H1 (cell line): ENCODE results near the gene MYMX. TPM values are rescaled to one million over a fixed set of nuclear protein-coding genes. Genes with fewer than 3 reads are reported as not detected.

ENCODE experiments used
- CTCF ChIA-PET: fragments of 300-600 bp; sonication (Branson Sonifier 250); formaldehyde crosslinking; loops from one replicate; lab custom pipeline; 2021; ENCODE audit not compliant: partially characterized antibody; lab: Charles Lee
- POLR2A ChIA-PET: fragments of 300-600 bp; sonication (Branson Sonifier 250); formaldehyde crosslinking; loops from one replicate; lab custom pipeline; 2021; ENCODE audit warnings: inconsistent platforms; ENCODE audit not compliant: partially characterized antibody; lab: Charles Lee
- DNase-seq, 2 experiments: peaks; one replicate each; pipeline versions ENCODE4 v3.0.0 to v3.0.0-alpha.2; 2010 to 2022; ENCODE audit warnings: low spot score in 2 of 2, low read depth in 1 of 2, mixed read lengths in 1 of 2
- FAIRE-seq: peaks from 2 replicates; lab custom pipeline; 2011; peaks lifted over from hg19 to GRCh38; lab: Jason Lieb, UNC
- H2AFZ ChIP-seq: 2 replicates; pipeline ENCODE4 v1.8.1; 2012; ENCODE audit warnings: low read length, inconsistent platforms
- H2AK5ac ChIP-seq: 2 replicates; pipeline ENCODE4 v1.6.1; 2013; ENCODE audit warnings: low read depth, low read length
- H2BK120ac ChIP-seq: replicated peaks from 2 replicates; pipeline ENCODE3; 2013; ENCODE audit warnings: low read depth, low read length, inconsistent platforms
- H2BK12ac ChIP-seq: 2 replicates; pipeline ENCODE4 v1.6.1; 2013; ENCODE audit warnings: low read depth, low read length
- H2BK15ac ChIP-seq: 2 replicates; pipeline ENCODE4 v1.6.1; 2013; ENCODE audit warnings: low read length
- H2BK20ac ChIP-seq: 2 replicates; pipeline ENCODE4 v1.6.1; 2013; ENCODE audit warnings: low read length
- H2BK5ac ChIP-seq: 2 replicates; pipeline ENCODE4 v1.6.1; 2013; ENCODE audit warnings: low read depth, low read length
- H3K14ac ChIP-seq: 2 replicates; pipeline ENCODE4 v1.6.1; 2013; ENCODE audit warnings: inconsistent platforms; ENCODE audit not compliant: insufficient read length
- H3K18ac ChIP-seq: 2 replicates; pipeline ENCODE4 v1.6.1; 2013; ENCODE audit warnings: low read length; ENCODE audit errors: extremely low read depth
- H3K23ac ChIP-seq: 2 replicates; pipeline ENCODE4 v1.6.1; 2013; ENCODE audit warnings: inconsistent platforms; ENCODE audit not compliant: insufficient read length
- H3K23me2 ChIP-seq: 2 replicates; pipeline ENCODE4 v1.6.1; 2013; ENCODE audit warnings: low read depth, low read length
- H3K27ac ChIP-seq: 2 replicates; pipeline ENCODE4 v1.6.1; 2011; ENCODE audit warnings: low read depth, low read length, inconsistent platforms
- H3K27me3 ChIP-seq, 4 experiments: replicated peaks in 1 of 4; 1 replicate in 1 of 4; 2 replicates in 3 of 4; pipeline versions ENCODE4 v1.6.1 to v1.8.1; 2011 to 2013; ENCODE audit warnings: low read length in 3 of 4, mild to moderate bottlenecking in 3 of 4, inconsistent platforms in 2 of 4, mixed read lengths in 2 of 4, moderate library complexity in 1 of 4; ENCODE audit not compliant: control insufficient read depth in 3 of 4, insufficient read depth in 3 of 4; ENCODE audit errors: extremely low read depth in 1 of 4
- H3K36me3 ChIP-seq, 4 experiments: 2 replicates each; pipeline versions ENCODE4 v1.6.1 to v1.8.1; 2011 to 2013; ENCODE audit warnings: mild to moderate bottlenecking in 4 of 4, low read length in 3 of 4, moderate library complexity in 2 of 4, control low read depth in 1 of 4, inconsistent platforms in 1 of 4; ENCODE audit not compliant: insufficient read depth in 4 of 4, control insufficient read depth in 2 of 4
- H3K4ac ChIP-seq: replicated peaks from 2 replicates; pipeline ENCODE3; 2013; ENCODE audit warnings: low read length, low read depth, mixed read lengths, inconsistent platforms; ENCODE audit not compliant: insufficient read length
- H3K4me1 ChIP-seq, 4 experiments: replicated peaks in 1 of 4; 1 replicate in 1 of 4; 2 replicates in 3 of 4; pipeline versions ENCODE4 v1.6.1 to v1.8.1; 2011 to 2013; ENCODE audit warnings: low read length in 3 of 4, inconsistent platforms in 2 of 4, mixed read lengths in 1 of 4; ENCODE audit not compliant: insufficient read depth in 4 of 4, control insufficient read depth in 3 of 4
- H3K4me2 ChIP-seq, 2 experiments: 2 replicates each; pipeline versions ENCODE4 v1.6.1 to v1.8.1; 2011 to 2013; ENCODE audit warnings: low read depth in 2 of 2, low read length in 2 of 2, control low read depth in 1 of 2, inconsistent platforms in 1 of 2, mild to moderate bottlenecking in 1 of 2; ENCODE audit not compliant: insufficient read depth in 1 of 2
- H3K4me3 ChIP-seq, 4 experiments: fragments of 200-600, 300-600 bp in 1 of 4; sonication (generic), shearing (Covaris generic), sonication (Bioruptor Twin) in 1 of 4; 2 replicates each; pipeline versions ENCODE4 v1.5.1 to v1.8.1; 2011 to 2016; ENCODE audit warnings: low read length in 4 of 4, low read depth in 3 of 4, control low read depth in 2 of 4, inconsistent platforms in 2 of 4, mild to moderate bottlenecking in 2 of 4, mixed read lengths in 1 of 4, moderate library complexity in 1 of 4; ENCODE audit not compliant: insufficient read depth in 2 of 4; ENCODE audit errors: extremely low read depth in 1 of 4
- H3K56ac ChIP-seq: replicated peaks from 2 replicates; pipeline ENCODE3; 2013; ENCODE audit warnings: low read depth, mild to moderate bottlenecking, mixed read lengths, low read length, inconsistent platforms; ENCODE audit not compliant: insufficient read length
- H3K79me1 ChIP-seq: 2 replicates; pipeline ENCODE4 v1.6.1; 2013; ENCODE audit warnings: low read depth, low read length, control low read depth
- H3K79me2 ChIP-seq, 2 experiments: 2 replicates each; pipeline versions ENCODE4 v1.6.1 to v1.8.1; 2012 to 2013; ENCODE audit warnings: low read length in 2 of 2, mild to moderate bottlenecking in 2 of 2, inconsistent platforms in 1 of 2; ENCODE audit not compliant: insufficient read depth in 2 of 2, control insufficient read depth in 1 of 2
- H3K9ac ChIP-seq, 4 experiments: replicated peaks in 1 of 4; 1 replicate in 1 of 4; 2 replicates in 3 of 4; pipeline versions ENCODE4 v1.6.1 to v1.8.1; 2011 to 2013; ENCODE audit warnings: low read depth in 3 of 4, low read length in 3 of 4, control low read depth in 2 of 4, mild to moderate bottlenecking in 2 of 4, moderate library complexity in 2 of 4, inconsistent platforms in 1 of 4; ENCODE audit errors: extremely low read depth in 1 of 4
- H3K9me3 ChIP-seq, 2 experiments: 2 replicates each; pipeline versions ENCODE4 v1.6.1 to v1.8.1; 2012 to 2013; ENCODE audit warnings: mild to moderate bottlenecking in 2 of 2, moderate library complexity in 2 of 2, control low read depth in 1 of 2, inconsistent platforms in 1 of 2, low read depth in 1 of 2, low read length in 1 of 2, mixed read lengths in 1 of 2; ENCODE audit not compliant: insufficient read depth in 2 of 2
- H4K20me1 ChIP-seq, 2 experiments: replicated peaks in 1 of 2; 2 replicates each; pipeline versions ENCODE3 to v1.8.1; 2011 to 2013; ENCODE audit warnings: inconsistent platforms in 2 of 2, low read length in 2 of 2, mild to moderate bottlenecking in 1 of 2; ENCODE audit not compliant: insufficient read depth in 2 of 2, control insufficient read depth in 1 of 2
- H4K5ac ChIP-seq: 2 replicates; pipeline ENCODE4 v1.6.1; 2013; ENCODE audit warnings: low read length, low read depth, mixed read lengths, inconsistent platforms; ENCODE audit not compliant: insufficient read length
- H4K8ac ChIP-seq: 2 replicates; pipeline ENCODE4 v1.8.0; 2013; ENCODE audit warnings: mild to moderate bottlenecking, moderate library complexity, low read length, inconsistent platforms; ENCODE audit not compliant: insufficient read depth; ENCODE audit errors: extremely low read depth
- H4K91ac ChIP-seq: replicated peaks from 2 replicates; pipeline ENCODE3; 2013; ENCODE audit warnings: low read length, mixed read lengths, inconsistent platforms; ENCODE audit not compliant: insufficient read length
- CBX8 ChIP-seq: fragments of 300-800, 300-1000 bp; sonication (generic); IDR thresholded peaks from 2 replicates; pipeline ENCODE4 v1.7.1; 2016; ENCODE audit warnings: low read depth, low read length, borderline replicate concordance
- CHD1 ChIP-seq: IDR thresholded peaks from 2 replicates; pipeline ENCODE4 v1.6.1; 2012; ENCODE audit warnings: low read depth, low read length, improper control_type of control experiment
- CREB1 ChIP-seq: IDR thresholded peaks from 2 replicates; pipeline ENCODE4 v1.6.1; 2012; ENCODE audit warnings: inconsistent platforms
- FOSL1 ChIP-seq: IDR thresholded peaks from 2 replicates; pipeline ENCODE4 v1.6.1; 2011; ENCODE audit warnings: mild to moderate bottlenecking, low read depth, low read length, moderate library complexity; ENCODE audit not compliant: insufficient read depth
- GTF2F1 ChIP-seq: IDR thresholded peaks from 2 replicates; pipeline ENCODE4 v1.6.1; 2012; ENCODE audit warnings: low read depth, low read length, improper control_type of control experiment, borderline replicate concordance
- HDAC2 ChIP-seq, 2 experiments: fragments of 300-600 bp in 1 of 2; sonication (generic) in 1 of 2; IDR thresholded peaks; 2 replicates each; pipeline ENCODE4 v1.6.1; 2011 to 2012; ENCODE audit warnings: low read depth in 2 of 2, low read length in 2 of 2, mild to moderate bottlenecking in 2 of 2, moderate library complexity in 2 of 2, borderline replicate concordance in 1 of 2, inconsistent platforms in 1 of 2
- POLR2A ChIP-seq, 2 experiments: IDR thresholded peaks; 1 replicate in 1 of 2; 2 replicates in 1 of 2; pipeline ENCODE4 v1.6.1; 2011; ENCODE audit warnings: low read depth in 2 of 2, low read length in 2 of 2, mild to moderate bottlenecking in 2 of 2; ENCODE audit errors: control extremely low read depth in 1 of 2
- POLR2AphosphoS5 ChIP-seq: IDR thresholded peaks from 2 replicates; pipeline ENCODE4 v1.6.1; 2011; ENCODE audit warnings: low read depth, low read length
- SRF ChIP-seq: IDR thresholded peaks from 2 replicates; pipeline ENCODE4 v1.6.1; 2011; ENCODE audit warnings: mild to moderate bottlenecking, low read depth, low read length, moderate library complexity
- SUZ12 ChIP-seq: fragments of 200-600 bp; sonication (generic); IDR thresholded peaks from 2 replicates; pipeline ENCODE4 v1.6.1; 2012; ENCODE audit warnings: mild to moderate bottlenecking, inconsistent platforms, low read length, moderate library complexity, mixed read lengths
- USF2 ChIP-seq: IDR thresholded peaks from 2 replicates; pipeline ENCODE4 v1.6.1; 2011; ENCODE audit warnings: low read length, improper control_type of control experiment
- WGBS, 2 experiments: shearing (Covaris generic) in 1 of 2; methylation state at CpG; one replicate each; pipeline versions ENCODE4 v1.1.6 to v1.1.7; 2013 to 2015; ENCODE audit warnings: low lambda C conversion rate in 2 of 2, mixed read lengths in 2 of 2, inconsistent platforms in 1 of 2, low coverage in 1 of 2, missing lambda C conversion rate in 1 of 2; ENCODE audit not compliant: insufficient replicate concordance in 2 of 2, insufficient coverage in 1 of 2, insufficient read length in 1 of 2; ENCODE audit errors: extremely low coverage in 1 of 2, missing lambda C conversion rate in 1 of 2; 5-methylcytosine and 5-hydroxymethylcytosine counted together
- polyA plus RNA-seq, 7 experiments: library from polyadenylated mRNA; depleted of rRNA in 3 of 7; stranded (reverse) in 5 of 7; unstranded in 2 of 7; fragments of >200 nt in 5 of 7; fragments of 200-250 nt in 2 of 7; gene quantifications; 1 replicate in 5 of 7; 2 replicates in 1 of 7; 4 replicates in 1 of 7; pipeline versions ENCODE4 v1.2.1 to v1.2.3, GENCODE V29; 2011 to 2013; ENCODE audit warnings: missing spikeins in 2 of 7, mixed read lengths in 2 of 7
- total RNA-seq: library from RNA; stranded (reverse); fragmentation: NEBNext Ultra II Directional; extraction: Animal tissue kit (Norgen Biotek cat#: 25700); gene quantifications from 2 replicates; pipeline ENCODE4 v1.2.1, GENCODE V29; 2021
- TF ChIP-seq, protein P1 (sequence below): IDR thresholded peaks from 2 replicates; pipeline ENCODE4 v1.6.1; 2011; ENCODE audit warnings: low read depth, mild to moderate bottlenecking, low read length; ENCODE audit not compliant: insufficient read depth

The MYMX gene
- total and polyA plus RNA-seq, 2 of the 8 experiments (the other 6 are each of a cell fraction or from before 2014, with no cell fraction given): 4.7 to 6.9 TPM

DNA sequence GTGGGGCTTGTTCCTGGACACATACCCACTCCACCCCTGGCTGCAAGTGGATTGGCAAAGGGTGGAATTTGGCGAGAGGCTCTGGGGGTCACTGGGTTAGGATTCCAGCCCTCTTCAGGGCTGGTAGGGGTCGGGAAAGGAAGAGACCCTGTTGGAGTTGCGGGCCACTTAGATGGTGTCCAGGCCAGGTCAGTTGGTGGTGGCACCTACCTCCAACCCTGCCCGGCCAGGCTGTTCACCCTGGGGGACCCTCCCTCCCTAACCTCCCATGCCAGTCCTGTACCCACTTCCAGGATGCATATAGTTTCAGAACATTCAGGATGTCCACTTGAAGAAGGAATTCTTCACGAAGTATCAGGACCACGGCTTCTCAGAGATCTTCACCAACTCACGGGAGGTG is 37.1 kb upstream of the MYMX start:
- FAIRE-seq (no peak), DNase-seq (no peak)
- H3K4me1 ChIP-seq: peaks cover 2 to 15% (median 3%) of the 10 kb centered on the region in 4 experiments; a peak in 5 of 7 replicates
- H4K91ac ChIP-seq: no peak overlapping the region
- no peaks in the 10 kb centered on the region for H3K36me3 ChIP-seq
- no peak overlapping the region for H4K8ac ChIP-seq
- no peaks in the 10 kb centered on the region for H3K9me3 ChIP-seq
- H3K27me3 ChIP-seq: no peaks in the 10 kb centered on the region
- WGBS, 2 experiments: 88% methylated on average over 5 of the region's 7 CpGs; no CpG with 5 or more reads in 1 of the 2 experiments
- H3K23ac ChIP-seq: no peak overlapping the region
- H4K20me1 ChIP-seq: no peaks in the 10 kb centered on the region
- POLR2A ChIA-PET: interaction anchor here (1.2 to 2.2 kb wide), 3 partner anchors 44 to 76 kb away, joined by 4 to 7 read pairs (median 5); partner anchors contain the start of gene SLC29A1
- H3K18ac ChIP-seq: no peak overlapping the region
- no peak overlapping the region for H3K56ac ChIP-seq
- no peak overlapping the region for H2BK15ac ChIP-seq
- no peak overlapping the region for H2BK120ac ChIP-seq
- H3K23me2 ChIP-seq: peaks cover 10% of the 10 kb centered on the region; the same call in 1 of the 2 replicates
- 0 out of 2 replicates have a peak overlapping the region, but pooled peaks have one; percentile 9 for H2BK12ac ChIP-seq
- no peak overlapping the region for H3K4ac ChIP-seq
- no peaks in the 10 kb centered on the region for H3K79me1 ChIP-seq
- no peaks in the 10 kb centered on the region for H3K79me2 ChIP-seq
- no peak overlapping the region for H3K27ac ChIP-seq
- no peak overlapping the region for H3K4me2 ChIP-seq
- no peak overlapping the region for H3K14ac ChIP-seq
- no peak overlapping the region for H4K5ac ChIP-seq
- no peak overlapping the region for H2AFZ ChIP-seq
- no peak overlapping the region for H2BK5ac ChIP-seq
- CTCF ChIA-PET: interaction anchor here (1.0 to 10.8 kb wide), 2 partner anchors 20 to 49 kb away, joined by 3 to 287 read pairs; partner anchors contain the start of gene SLC29A1
- no peak overlapping the region for H3K9ac ChIP-seq
- H2BK20ac ChIP-seq: no peak overlapping the region
- no peak overlapping the region for H2AK5ac ChIP-seq
- no peak overlapping the region for H3K4me3 ChIP-seq
- TF ChIP-seq POLR2AphosphoS5 (no peak), SRF (no peak), CBX8 (no peak), FOSL1 (no peak), CREB1 (no peak), HDAC2 (IDR thresholded peaks at IDR 0.05; ENCODE audit: borderline replicate concordance in 1 of 2, low read depth in 2 of 2, low read length in 2 of 2) (no peak), POLR2A (IDR thresholded peaks at IDR 0.05; ENCODE audit: control extremely low read depth in 1 of 2, low read depth in 2 of 2, low read length in 2 of 2) (no peak), SUZ12 (no peak), USF2 (no peak), GTF2F1 (no peak), CHD1 (no peak)
- TF ChIP-seq, protein P1, sequence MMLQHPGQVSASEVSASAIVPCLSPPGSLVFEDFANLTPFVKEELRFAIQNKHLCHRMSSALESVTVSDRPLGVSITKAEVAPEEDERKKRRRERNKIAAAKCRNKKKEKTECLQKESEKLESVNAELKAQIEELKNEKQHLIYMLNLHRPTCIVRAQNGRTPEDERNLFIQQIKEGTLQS: no peak
